ENCODE results near the gene ZNF786. TPM values are rescaled to one million over a fixed set of nuclear protein-coding genes. Genes with fewer than 3 reads are reported as not detected.

The ZNF786 gene
- total and polyA plus RNA-seq, 10 of the 15 experiments (the other 5 are each of a cell fraction or from before 2014, with no cell fraction given) = 0.47 to 7.0 (median 4.2) TPM

DNA sequence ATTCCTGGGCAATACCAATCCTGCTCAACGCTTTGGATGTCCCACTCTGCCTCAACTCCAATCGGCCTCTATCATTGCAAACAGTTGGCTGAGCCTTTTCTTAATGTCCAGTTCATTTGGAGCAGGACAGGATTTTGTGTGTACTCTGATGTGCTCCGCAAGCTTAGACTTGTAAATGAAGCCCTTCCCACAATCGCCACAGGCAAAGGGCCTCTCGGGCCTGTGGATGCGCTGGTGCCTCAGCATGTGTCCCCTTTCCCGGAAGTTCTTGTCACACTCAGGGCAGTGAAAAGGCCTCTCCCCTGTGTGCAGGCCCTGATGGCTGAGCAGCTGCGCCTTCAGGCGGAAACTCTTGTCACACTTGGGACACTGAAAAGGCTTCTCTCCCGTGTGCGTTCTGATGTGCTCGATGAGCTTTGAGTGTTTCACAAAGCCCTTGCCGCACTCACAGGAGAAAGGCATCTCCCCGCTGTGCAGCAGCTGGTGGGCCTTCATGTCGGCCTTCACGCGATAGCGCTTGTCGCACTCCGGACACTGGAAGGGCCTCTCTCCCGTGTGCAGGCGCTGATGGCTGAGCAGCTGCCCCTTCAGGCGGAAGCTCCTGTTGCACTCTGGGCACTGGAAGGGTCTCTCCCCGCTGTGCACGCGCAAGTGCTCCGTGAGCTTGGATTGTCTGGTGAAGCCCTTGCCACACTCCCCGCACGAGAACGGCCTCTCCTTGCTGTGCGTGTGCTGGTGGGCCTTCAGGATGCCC lies 20.0 kb downstream of the ZNF786 start:
- Histone ChIP-seq H3K4me1 (ENCODE audit: control insufficient read depth, insufficient read depth, low read length) (no peaks in the 10 kb centered on the region), H3K4me3 (no peak overlapping the region), H3K9ac (ENCODE audit: control insufficient read depth, insufficient read depth, low read length) (no peak overlapping the region), H3K4me2 (ENCODE audit: control insufficient read depth, insufficient read depth) (no peak overlapping the region), H2AFZ (ENCODE audit: control insufficient read depth, low read depth, low read length) (no peak overlapping the region), H3K27me3 (replicated peaks in 1 of 2; ENCODE audit: control insufficient read depth in 2 of 2, insufficient read depth in 2 of 2, low read length in 1 of 2) (no peaks in the 10 kb centered on the region), H4K20me1 (ENCODE audit: control insufficient read depth, insufficient read depth) (no peaks in the 10 kb centered on the region), H3K79me2 (ENCODE audit: control insufficient read depth, insufficient read depth, low read length) (no peaks in the 10 kb centered on the region), H3K36me3 (ENCODE audit: control insufficient read depth in 2 of 2, insufficient read depth in 2 of 2, low read length in 1 of 2) (peaks cover 5 to 13% of the 10 kb centered on the region in 2 experiments; a peak in 3 of 4 replicates), H3K9me3 (replicated peaks; ENCODE audit: control insufficient read depth, insufficient read depth, low read length) (no peaks in the 10 kb centered on the region), H3K27ac (ENCODE audit: control insufficient read depth, insufficient read depth) (no peak overlapping the region)
- ChIA-PET POLR2A (no interaction called here), RAD21 (ENCODE audit: unreplicated experiment) (no interaction called here), SMC1A (ENCODE audit: uncharacterized antibody, unreplicated experiment) (no interaction called here), CTCF (interaction anchor here (1.6 kb wide), 1 partner anchor 21 kb away, joined by 4 read pairs; no protein-coding TSS in a partner anchor)
- FAIRE-seq (no peak), ATAC-seq (no peak), DNase-seq (ENCODE audit: low read depth, low spot score) (no peak)
- in situ Hi-C loops (cut with MboI) = no loop called here
- BruUV-seq (replicated peaks) = no TSS peak
- WGBS (ENCODE audit: insufficient coverage, insufficient replicate concordance, low lambda C conversion rate, missing lambda C conversion rate) = 96% methylated on average over 25 of the region's 31 CpGs
- intact Hi-C loops (cut with micrococcal nuclease; ENCODE audit: unreplicated experiment) = no loop called here
- TF ChIP-seq SIN3A (IDR thresholded peaks at IDR 0.05; ENCODE audit: low read depth, low read length) (no peak), TBL1XR1 (IDR thresholded peaks at IDR 0.05; ENCODE audit: low read depth, low read length) (no peak), STAT3 (IDR thresholded peaks at IDR 0.05; ENCODE audit: low read depth, low read length) (no peak), STAT1 (conservative IDR thresholded peaks at IDR 0.05) (no peak), IRF4 (IDR thresholded peaks at IDR 0.05; ENCODE audit: low read depth, low read length) (no peak), SP1 (IDR thresholded peaks at IDR 0.05; ENCODE audit: low read depth, low read length) (no peak), BRCA1 (IDR thresholded peaks at IDR 0.05; ENCODE audit: low read depth, low read length) (no peak), SREBF2 (IDR thresholded peaks at IDR 0.05; ENCODE audit: low read length) (no peak), CREB1 (IDR thresholded peaks at IDR 0.05; ENCODE audit: low read depth) (no peak), TARDBP (IDR thresholded peaks at IDR 0.05; ENCODE audit: borderline replicate concordance) (no peak), RELA (IDR thresholded peaks at IDR 0.05; ENCODE audit: borderline replicate concordance, partially characterized antibody) (no peak)
- TF ChIP-seq, protein P1, sequence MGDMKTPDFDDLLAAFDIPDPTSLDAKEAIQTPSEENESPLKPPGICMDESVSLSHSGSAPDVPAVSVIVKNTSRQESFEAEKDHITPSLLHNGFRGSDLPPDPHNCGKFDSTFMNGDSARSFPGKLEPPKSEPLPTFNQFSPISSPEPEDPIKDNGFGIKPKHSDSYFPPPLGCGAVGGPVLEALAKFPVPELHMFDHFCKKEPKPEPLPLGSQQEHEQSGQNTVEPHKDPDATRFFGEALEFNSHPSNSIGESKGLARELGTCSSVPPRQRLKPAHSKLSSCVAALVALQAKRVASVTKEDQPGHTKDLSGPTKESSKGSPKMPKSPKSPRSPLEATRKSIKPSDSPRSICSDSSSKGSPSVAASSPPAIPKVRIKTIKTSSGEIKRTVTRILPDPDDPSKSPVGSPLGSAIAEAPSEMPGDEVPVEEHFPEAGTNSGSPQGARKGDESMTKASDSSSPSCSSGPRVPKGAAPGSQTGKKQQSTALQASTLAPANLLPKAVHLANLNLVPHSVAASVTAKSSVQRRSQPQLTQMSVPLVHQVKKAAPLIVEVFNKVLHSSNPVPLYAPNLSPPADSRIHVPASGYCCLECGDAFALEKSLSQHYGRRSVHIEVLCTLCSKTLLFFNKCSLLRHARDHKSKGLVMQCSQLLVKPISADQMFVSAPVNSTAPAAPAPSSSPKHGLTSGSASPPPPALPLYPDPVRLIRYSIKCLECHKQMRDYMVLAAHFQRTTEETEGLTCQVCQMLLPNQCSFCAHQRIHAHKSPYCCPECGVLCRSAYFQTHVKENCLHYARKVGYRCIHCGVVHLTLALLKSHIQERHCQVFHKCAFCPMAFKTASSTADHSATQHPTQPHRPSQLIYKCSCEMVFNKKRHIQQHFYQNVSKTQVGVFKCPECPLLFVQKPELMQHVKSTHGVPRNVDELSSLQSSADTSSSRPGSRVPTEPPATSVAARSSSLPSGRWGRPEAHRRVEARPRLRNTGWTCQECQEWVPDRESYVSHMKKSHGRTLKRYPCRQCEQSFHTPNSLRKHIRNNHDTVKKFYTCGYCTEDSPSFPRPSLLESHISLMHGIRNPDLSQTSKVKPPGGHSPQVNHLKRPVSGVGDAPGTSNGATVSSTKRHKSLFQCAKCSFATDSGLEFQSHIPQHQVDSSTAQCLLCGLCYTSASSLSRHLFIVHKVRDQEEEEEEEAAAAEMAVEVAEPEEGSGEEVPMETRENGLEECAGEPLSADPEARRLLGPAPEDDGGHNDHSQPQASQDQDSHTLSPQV (IDR thresholded peaks at IDR 0.05) = no peak
- TF ChIP-seq, protein P2, sequence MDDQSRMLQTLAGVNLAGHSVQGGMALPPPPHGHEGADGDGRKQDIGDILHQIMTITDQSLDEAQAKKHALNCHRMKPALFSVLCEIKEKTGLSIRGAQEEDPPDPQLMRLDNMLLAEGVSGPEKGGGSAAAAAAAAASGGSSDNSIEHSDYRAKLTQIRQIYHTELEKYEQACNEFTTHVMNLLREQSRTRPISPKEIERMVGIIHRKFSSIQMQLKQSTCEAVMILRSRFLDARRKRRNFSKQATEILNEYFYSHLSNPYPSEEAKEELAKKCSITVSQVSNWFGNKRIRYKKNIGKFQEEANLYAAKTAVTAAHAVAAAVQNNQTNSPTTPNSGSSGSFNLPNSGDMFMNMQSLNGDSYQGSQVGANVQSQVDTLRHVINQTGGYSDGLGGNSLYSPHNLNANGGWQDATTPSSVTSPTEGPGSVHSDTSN (IDR thresholded peaks at IDR 0.05; ENCODE audit: insufficient replicate concordance, low read depth, low read length) = no peak
- TF ChIP-seq, protein P3, sequence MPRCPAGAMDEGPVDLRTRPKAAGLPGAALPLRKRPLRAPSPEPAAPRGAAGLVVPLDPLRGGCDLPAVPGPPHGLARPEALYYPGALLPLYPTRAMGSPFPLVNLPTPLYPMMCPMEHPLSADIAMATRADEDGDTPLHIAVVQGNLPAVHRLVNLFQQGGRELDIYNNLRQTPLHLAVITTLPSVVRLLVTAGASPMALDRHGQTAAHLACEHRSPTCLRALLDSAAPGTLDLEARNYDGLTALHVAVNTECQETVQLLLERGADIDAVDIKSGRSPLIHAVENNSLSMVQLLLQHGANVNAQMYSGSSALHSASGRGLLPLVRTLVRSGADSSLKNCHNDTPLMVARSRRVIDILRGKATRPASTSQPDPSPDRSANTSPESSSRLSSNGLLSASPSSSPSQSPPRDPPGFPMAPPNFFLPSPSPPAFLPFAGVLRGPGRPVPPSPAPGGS (IDR thresholded peaks at IDR 0.05; ENCODE audit: borderline replicate concordance, insufficient read depth, low read depth, low read length, poor library complexity, severe bottlenecking) = no peak
